HEK293T (cell line): ENCODE measurements around the gene ALKBH8.
A peak's percentile ranks its signal among the peaks of the same experiment; 100 is the strongest.

Source experiments
- CTCF ChIA-PET: fragments of 350-600 bp; formaldehyde crosslinking; extraction: SDS; loops from one replicate; lab custom pipeline; 2021; ENCODE audit warnings: antibody characterized with exemption, inconsistent platforms; lab: Yijun Ruan, JAX
- POLR2A ChIA-PET: fragments of 350-600 bp; formaldehyde crosslinking; extraction: SDS; loops from one replicate; lab custom pipeline; 2020; ENCODE audit warnings: antibody characterized with exemption, inconsistent platforms; lab: Yijun Ruan, JAX
- DNase-seq: peaks from one replicate; pipeline ENCODE4 v3.0.0; 2012; ENCODE audit warnings: mixed read lengths; ENCODE audit errors: extremely low spot score
- ARNT ChIP-seq: fragments of 450-650 bp; IDR thresholded peaks from 2 replicates; pipeline ENCODE4 v1.6.1; 2017; ENCODE audit warnings: mild to moderate bottlenecking
- BHLHE40 ChIP-seq: fragments of 450-650 bp; IDR thresholded peaks from 2 replicates; pipeline ENCODE4 v1.6.1; 2016; ENCODE audit warnings: mild to moderate bottlenecking, moderate library complexity, borderline replicate concordance
- CTBP1 ChIP-seq: fragments of 450-650 bp; IDR thresholded peaks from 2 replicates; pipeline ENCODE4 v1.6.1; 2016; ENCODE audit warnings: borderline replicate concordance
- ELF4 ChIP-seq: fragments of 450-650 bp; IDR thresholded peaks from 2 replicates; pipeline ENCODE4 v1.6.1; 2017; ENCODE audit warnings: antibody characterized with exemption
- FOXA1 ChIP-seq: fragments of 450-650 bp; IDR thresholded peaks from 2 replicates; pipeline ENCODE4 v1.6.1; 2016; ENCODE audit warnings: mild to moderate bottlenecking
- FOXK2 ChIP-seq: fragments of 450-650 bp; IDR thresholded peaks from 2 replicates; pipeline ENCODE4 v1.6.1; 2016; ENCODE audit warnings: mild to moderate bottlenecking
- FOXM1 ChIP-seq: fragments of 450-650 bp; IDR thresholded peaks from 2 replicates; pipeline ENCODE4 v1.6.1; 2017; ENCODE audit warnings: mild to moderate bottlenecking, borderline replicate concordance
- HDGF ChIP-seq: fragments of 450-650 bp; IDR thresholded peaks from 2 replicates; pipeline ENCODE4 v1.6.1; 2017; ENCODE audit warnings: antibody characterized with exemption, borderline replicate concordance
- L3MBTL2 ChIP-seq: fragments of 450-650 bp; conservative IDR thresholded peaks from 2 replicates; pipeline ENCODE4 v1.6.1; 2016; ENCODE audit warnings: mild to moderate bottlenecking
- LEF1 ChIP-seq: fragments of 450-650 bp; IDR thresholded peaks from 2 replicates; pipeline ENCODE4 v1.6.1; 2017; ENCODE audit warnings: mild to moderate bottlenecking, borderline replicate concordance
- NFRKB ChIP-seq: fragments of 450-650 bp; IDR thresholded peaks from 2 replicates; pipeline ENCODE4 v1.6.1; 2016; ENCODE audit warnings: mild to moderate bottlenecking, moderate library complexity
- PKNOX1 ChIP-seq: fragments of 450-650 bp; IDR thresholded peaks from 2 replicates; pipeline ENCODE4 v1.6.1; 2016
- SP1 ChIP-seq: fragments of 450-650 bp; IDR thresholded peaks from 2 replicates; pipeline ENCODE4 v1.6.1; 2017
- SUZ12 ChIP-seq: fragments of 450-650 bp; IDR thresholded peaks from 2 replicates; pipeline ENCODE4 v1.6.1; 2016; ENCODE audit warnings: mild to moderate bottlenecking
- TARDBP ChIP-seq: fragments of 450-650 bp; IDR thresholded peaks from 2 replicates; pipeline ENCODE4 v1.6.1; 2016
- ZNF384 ChIP-seq: fragments of 450-650 bp; IDR thresholded peaks from 2 replicates; pipeline ENCODE4 v1.6.1; 2016

Gene ALKBH8, protein sequence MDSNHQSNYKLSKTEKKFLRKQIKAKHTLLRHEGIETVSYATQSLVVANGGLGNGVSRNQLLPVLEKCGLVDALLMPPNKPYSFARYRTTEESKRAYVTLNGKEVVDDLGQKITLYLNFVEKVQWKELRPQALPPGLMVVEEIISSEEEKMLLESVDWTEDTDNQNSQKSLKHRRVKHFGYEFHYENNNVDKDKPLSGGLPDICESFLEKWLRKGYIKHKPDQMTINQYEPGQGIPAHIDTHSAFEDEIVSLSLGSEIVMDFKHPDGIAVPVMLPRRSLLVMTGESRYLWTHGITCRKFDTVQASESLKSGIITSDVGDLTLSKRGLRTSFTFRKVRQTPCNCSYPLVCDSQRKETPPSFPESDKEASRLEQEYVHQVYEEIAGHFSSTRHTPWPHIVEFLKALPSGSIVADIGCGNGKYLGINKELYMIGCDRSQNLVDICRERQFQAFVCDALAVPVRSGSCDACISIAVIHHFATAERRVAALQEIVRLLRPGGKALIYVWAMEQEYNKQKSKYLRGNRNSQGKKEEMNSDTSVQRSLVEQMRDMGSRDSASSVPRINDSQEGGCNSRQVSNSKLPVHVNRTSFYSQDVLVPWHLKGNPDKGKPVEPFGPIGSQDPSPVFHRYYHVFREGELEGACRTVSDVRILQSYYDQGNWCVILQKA

DNA sequence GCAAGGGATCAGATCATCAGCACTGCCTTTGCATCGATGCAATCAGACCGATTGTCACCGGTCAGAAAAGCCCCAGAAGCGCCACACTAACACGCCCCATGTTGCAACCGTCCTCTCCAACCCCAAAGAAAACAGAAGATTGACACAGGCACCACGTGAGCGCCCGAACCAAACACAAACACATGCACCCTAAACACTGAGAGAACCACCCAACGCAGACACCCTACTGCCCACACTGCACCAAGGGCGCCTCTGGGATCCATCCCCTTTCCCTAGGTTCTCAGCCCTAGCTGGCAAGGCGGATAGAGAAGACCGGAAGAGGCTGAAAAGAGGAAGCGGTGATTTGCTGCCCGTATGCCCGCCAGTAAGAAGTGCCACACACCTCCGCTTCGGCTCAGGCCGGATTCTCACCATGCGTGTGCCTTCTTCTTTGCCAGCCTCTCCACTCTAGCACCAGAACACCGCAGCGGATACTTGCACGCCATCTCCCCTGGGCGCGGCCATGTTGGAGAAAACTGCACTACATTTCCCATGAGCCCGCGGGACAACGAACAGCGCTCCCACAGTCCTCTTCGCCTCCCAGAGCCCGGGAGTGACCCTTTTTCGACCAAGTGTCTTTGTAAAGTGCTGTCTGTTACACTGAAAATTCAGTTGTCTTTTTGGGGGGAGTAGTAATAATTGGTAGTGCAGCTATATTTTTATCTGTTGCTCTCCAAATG, at the start of gene ALKBH8:
ALKBH8 (minus strand) TSS at position 517 of the 719 bp plus-strand sequence. CDS start 4,842 bp downstream, outside the sequence.
- ChIA-PET POLR2A (interaction anchor here (0.6 to 1.6 kb wide), 5 partner anchors 31 to 191 kb away, joined by 3 to 4 read pairs (median 3); partner anchors contain the start of gene CWF19L2), CTCF (interaction anchor here (0.6 to 3.5 kb wide), 3 partner anchors 10 to 124 kb away, joined by 3 to 40 read pairs (median 6); no protein-coding TSS in a partner anchor)
- DNase-seq = peak; percentile 81
- peak; percentile 73 for TF ChIP-seq SUZ12
- no peak for TF ChIP-seq NFRKB
- peak; percentile 66 for TF ChIP-seq PKNOX1
- TF ChIP-seq ELF4 = peak; percentile 77
- TF ChIP-seq FOXK2 = no peak
- peak; percentile 36; the same call in 1 of the 2 replicates for TF ChIP-seq L3MBTL2

DNA sequence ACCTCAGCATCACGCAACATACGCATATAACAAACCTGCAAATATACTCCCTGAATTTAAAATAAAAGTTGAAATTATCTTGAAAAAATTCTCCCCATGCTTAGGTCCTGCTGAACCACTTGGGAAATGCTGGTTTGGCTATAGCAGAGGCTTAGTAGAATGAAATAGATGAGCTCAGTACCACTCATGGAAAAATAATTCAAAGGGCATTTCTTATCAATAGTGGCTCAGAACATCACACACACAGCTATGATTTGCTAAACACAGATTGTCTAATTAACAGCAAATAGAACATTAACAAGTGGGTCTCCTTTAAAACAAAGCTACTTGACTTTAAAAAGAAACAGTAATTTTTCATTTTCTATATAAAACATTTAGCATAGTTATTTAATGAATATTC, 46.9 kb upstream of the ALKBH8 start:
- ChIA-PET CTCF (no interaction called here), POLR2A (no interaction called here)
- DNase-seq = no peak
- TF ChIP-seq BHLHE40 = no peak
- no peak for TF ChIP-seq ZNF384
- TF ChIP-seq FOXA1 = no peak
- no peak for TF ChIP-seq SUZ12
- no peak for TF ChIP-seq TARDBP
- TF ChIP-seq CTBP1 = no peak
- no peak for TF ChIP-seq NFRKB

DNA sequence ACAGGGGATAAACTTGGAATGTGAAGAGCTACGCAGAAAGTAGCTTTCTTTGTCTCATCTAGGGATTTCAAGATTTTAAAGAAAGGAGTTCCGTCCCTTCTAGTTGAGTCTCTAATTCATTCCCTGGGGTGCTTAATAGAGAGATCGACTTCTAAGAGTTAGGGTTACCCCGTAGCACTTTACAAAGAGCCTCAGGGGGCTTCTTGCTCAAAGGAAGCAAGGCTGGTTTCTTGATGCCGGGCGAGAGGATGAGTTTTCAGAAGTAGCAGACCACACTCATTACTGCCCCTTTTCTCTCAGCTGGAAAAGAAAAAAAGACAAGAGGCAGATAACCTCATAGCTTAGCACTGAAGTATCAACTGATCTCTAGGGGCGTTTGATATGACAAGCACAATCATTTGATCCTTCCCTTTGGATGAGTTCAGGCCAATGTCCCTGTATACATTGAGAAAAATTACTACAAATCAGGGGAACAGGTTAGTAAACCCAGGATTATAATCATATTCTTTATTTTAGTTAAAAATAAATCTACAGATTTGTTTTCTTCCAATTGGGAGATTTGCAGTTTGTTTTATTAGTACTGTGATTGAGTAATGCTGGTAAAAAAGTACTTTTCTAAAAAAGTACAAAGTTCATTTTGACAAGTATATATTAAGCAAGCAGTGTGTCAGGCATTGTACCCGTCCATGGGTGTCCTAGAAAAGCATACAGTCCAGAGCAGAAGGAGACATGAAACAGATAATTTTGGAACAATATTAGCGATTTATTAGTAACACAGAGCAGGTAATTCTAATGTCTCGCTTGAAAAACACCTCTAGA, 44.1 kb upstream of the ALKBH8 start:
- DNase-seq = no peak
- POLR2A ChIA-PET = no interaction called here
- CTCF ChIA-PET = interaction anchor here (0.8 to 1.1 kb wide), 3 partner anchors 10 to 15 kb away, joined by 3 to 6 read pairs (median 3); no protein-coding TSS in a partner anchor

DNA sequence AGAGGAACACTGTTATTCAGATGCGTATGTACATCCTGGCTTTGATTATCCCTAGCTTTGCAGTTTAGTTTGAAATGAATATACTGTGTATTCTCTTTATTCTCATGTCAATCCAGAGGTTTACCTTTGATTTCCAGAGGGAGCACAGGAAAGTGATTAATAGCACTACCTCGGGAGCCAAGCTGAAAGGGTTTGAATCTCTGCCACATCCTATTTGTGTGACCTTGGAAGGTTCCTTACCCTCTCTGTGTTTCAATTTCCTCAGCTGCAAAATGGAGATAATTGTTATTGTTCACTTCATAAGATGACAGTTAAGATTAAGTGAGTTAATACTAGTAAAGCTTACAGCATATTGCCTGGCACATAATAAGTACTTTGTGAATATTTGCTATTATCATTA, 43.3 kb upstream of the ALKBH8 start:
- no peak for TF ChIP-seq FOXM1
- no peak for TF ChIP-seq LEF1
- TF ChIP-seq SUZ12 = no peak
- no peak for TF ChIP-seq ARNT
- no peak for TF ChIP-seq BHLHE40
- TF ChIP-seq FOXA1 = no peak
- no peak for TF ChIP-seq PKNOX1
- TF ChIP-seq CTBP1 = no peak
- no peak for TF ChIP-seq ELF4
- no peak for TF ChIP-seq FOXK2
- no peak for TF ChIP-seq ZNF384
- no peak for TF ChIP-seq NFRKB
- TF ChIP-seq HDGF = no peak
- no peak for TF ChIP-seq L3MBTL2
- TF ChIP-seq TARDBP = no peak
- no peak for TF ChIP-seq SP1
- DNase-seq = no peak
- POLR2A ChIA-PET = no interaction called here
- CTCF ChIA-PET = interaction anchor here (0.8 to 1.1 kb wide), 3 partner anchors 9 to 14 kb away, joined by 3 to 6 read pairs (median 3); no protein-coding TSS in a partner anchor

More for the DNA sequence above, 44.1 kb upstream of the ALKBH8 start:
- TF ChIP-seq SP1 = no peak
- TF ChIP-seq FOXK2 = no peak
- TF ChIP-seq NFRKB = no peak
- no peak for TF ChIP-seq FOXA1
- no peak for TF ChIP-seq FOXM1
- TF ChIP-seq PKNOX1 = no peak
- no peak for TF ChIP-seq L3MBTL2
- TF ChIP-seq BHLHE40 = no peak
- TF ChIP-seq ZNF384 = no peak
- TF ChIP-seq HDGF = no peak
- no peak for TF ChIP-seq CTBP1
- TF ChIP-seq ELF4 = no peak
- no peak for TF ChIP-seq LEF1

GRCh38 chr11:107606141-107606540, 40.6 kb upstream of the ALKBH8 start:
- POLR2A ChIA-PET = no interaction called here
- TF ChIP-seq BHLHE40 (no peak), SP1 (no peak), NFRKB (no peak), CTBP1 (no peak), ARNT (no peak), ELF4 (no peak), FOXM1 (no peak), L3MBTL2 (no peak), TARDBP (no peak), ZNF384 (no peak), FOXK2 (no peak), FOXA1 (no peak), LEF1 (no peak), SUZ12 (no peak), HDGF (no peak), PKNOX1 (no peak)
- CTCF ChIA-PET = interaction anchor here (0.8 kb wide), 1 partner anchor 14 kb away, joined by 3 read pairs; no protein-coding TSS in a partner anchor
- no peak for DNase-seq
